HG03196 (cell line): Measurements from ENCODE around the gene EDNRA.

Source experiments
- ATAC-seq: cut with Tn5 transposase; IDR thresholded peaks from one replicate; pipeline ENCODE4 v1.9.1; 2021; ENCODE audit not compliant: unreplicated experiment

Gene EDNRA

GRCh38 chr4:147496500-147496899 lies 15.6 kb downstream of the EDNRA start:
- ATAC-seq = no peak

- no peak for ATAC-seq
Observed at GRCh38 chr4:147498031-147498660, 17.2 kb downstream of the EDNRA start.

- ATAC-seq = no peak
Observed at GRCh38 chr4:147508346-147508745, 27.4 kb downstream of the EDNRA start.

GRCh38 chr4:147509386-147509785 lies 28.5 kb downstream of the EDNRA start:
- no peak for ATAC-seq

- no peak for ATAC-seq
Observed at GRCh38 chr4:147510962-147511668, 30.2 kb downstream of the EDNRA start.

- no peak for ATAC-seq
Observed at GRCh38 chr4:147513091-147513490, 32.2 kb downstream of the EDNRA start.

- no peak for ATAC-seq
Observed at GRCh38 chr4:147513952-147514351, 33.1 kb downstream of the EDNRA start.

GRCh38 chr4:147515220-147515936 lies 34.5 kb downstream of the EDNRA start:
- no peak for ATAC-seq

- no peak for ATAC-seq
Observed at GRCh38 chr4:147516133-147516532, 35.2 kb downstream of the EDNRA start.

- ATAC-seq = no peak
Observed at GRCh38 chr4:147518086-147518485, 37.2 kb downstream of the EDNRA start.

- ATAC-seq = peak; percentile 94
Observed at GRCh38 chr4:147518846-147519767, 38.2 kb downstream of the EDNRA start.

GRCh38 chr4:147524601-147525000 lies 43.7 kb downstream of the EDNRA start:
- no peak for ATAC-seq

GRCh38 chr4:147525494-147526271 lies 44.8 kb downstream of the EDNRA start:
- ATAC-seq = no peak

GRCh38 chr4:147526272-147526654 lies 45.4 kb downstream of the EDNRA start:
- no peak for ATAC-seq

GRCh38 chr4:147528054-147528453 lies 47.2 kb downstream of the EDNRA start:
- ATAC-seq = no peak

- ATAC-seq = no peak
Observed at GRCh38 chr4:147530134-147530533, 49.2 kb downstream of the EDNRA start.

- ATAC-seq = no peak
Observed at GRCh38 chr4:147530723-147531122, 49.8 kb downstream of the EDNRA start.

- no peak for ATAC-seq
Observed at GRCh38 chr4:147532896-147533295, 52.0 kb downstream of the EDNRA start.

- no peak for ATAC-seq
Observed at GRCh38 chr4:147533331-147533730, 52.4 kb downstream of the EDNRA start.

- ATAC-seq = no peak
Observed at GRCh38 chr4:147535124-147535523, 54.2 kb downstream of the EDNRA start.
